CD4-positive, alpha-beta T cell treated with Interleukin-2 at 100 ng/mL for 4 hours (primary cell): ENCODE measurements around the gene BNIP3.
"Not testable (repeated sequence)": the region's sequence is repeated elsewhere in the genome, so short reads cannot be mapped to it uniquely, and the experiment has no call there.

Experiments
- DNase-seq: peaks from one replicate; pipeline ENCODE4 v3.0.0-alpha.2; 2020; ENCODE audit warnings: low spot score

BNIP3 gene

GRCh38 chr10:132001238-132001972, 19.7 kb upstream of the BNIP3 start:
- peak; percentile 17 for DNase-seq

DNA sequence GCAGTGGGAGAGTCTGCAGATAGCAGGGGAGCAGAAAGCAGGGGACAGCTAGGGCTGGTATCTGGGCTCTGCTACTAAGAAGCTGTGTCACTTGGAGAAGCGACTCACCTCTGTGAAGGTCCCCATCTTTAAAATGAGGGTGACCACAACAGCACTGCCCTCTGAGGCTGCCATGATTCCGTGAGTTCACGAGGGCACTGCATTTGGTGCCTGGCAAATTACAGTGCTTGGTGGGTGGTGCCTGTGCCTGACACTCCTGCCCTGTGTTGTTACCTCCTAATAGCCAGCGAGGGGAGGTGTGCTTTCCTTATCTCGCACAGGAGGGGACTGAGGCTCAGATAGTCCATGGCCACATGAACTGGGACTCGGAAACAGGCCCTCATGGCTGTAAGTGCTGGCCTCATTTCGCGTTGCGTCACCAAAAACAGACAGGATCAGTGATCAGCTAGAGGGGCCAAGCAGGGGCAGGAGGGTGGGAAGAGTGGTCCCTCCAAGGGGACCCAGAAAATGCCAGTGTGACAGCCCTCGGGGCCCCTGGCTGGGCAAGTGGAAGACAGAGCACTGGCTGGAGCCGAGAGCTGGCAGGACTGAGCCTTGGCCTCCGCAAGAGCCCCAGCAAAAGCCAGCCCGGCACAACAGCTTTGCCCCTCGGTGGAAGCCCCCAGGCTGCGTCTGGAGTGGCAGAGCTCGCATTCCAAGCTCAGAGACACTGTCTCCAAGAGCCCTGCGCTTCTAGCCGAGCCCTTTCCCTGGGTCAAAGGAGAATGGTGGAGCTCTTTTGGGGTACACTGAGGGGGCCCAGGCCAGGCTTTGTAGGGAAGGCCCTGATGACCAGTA, 17.3 kb upstream of the BNIP3 start:
- no peak for DNase-seq

DNA sequence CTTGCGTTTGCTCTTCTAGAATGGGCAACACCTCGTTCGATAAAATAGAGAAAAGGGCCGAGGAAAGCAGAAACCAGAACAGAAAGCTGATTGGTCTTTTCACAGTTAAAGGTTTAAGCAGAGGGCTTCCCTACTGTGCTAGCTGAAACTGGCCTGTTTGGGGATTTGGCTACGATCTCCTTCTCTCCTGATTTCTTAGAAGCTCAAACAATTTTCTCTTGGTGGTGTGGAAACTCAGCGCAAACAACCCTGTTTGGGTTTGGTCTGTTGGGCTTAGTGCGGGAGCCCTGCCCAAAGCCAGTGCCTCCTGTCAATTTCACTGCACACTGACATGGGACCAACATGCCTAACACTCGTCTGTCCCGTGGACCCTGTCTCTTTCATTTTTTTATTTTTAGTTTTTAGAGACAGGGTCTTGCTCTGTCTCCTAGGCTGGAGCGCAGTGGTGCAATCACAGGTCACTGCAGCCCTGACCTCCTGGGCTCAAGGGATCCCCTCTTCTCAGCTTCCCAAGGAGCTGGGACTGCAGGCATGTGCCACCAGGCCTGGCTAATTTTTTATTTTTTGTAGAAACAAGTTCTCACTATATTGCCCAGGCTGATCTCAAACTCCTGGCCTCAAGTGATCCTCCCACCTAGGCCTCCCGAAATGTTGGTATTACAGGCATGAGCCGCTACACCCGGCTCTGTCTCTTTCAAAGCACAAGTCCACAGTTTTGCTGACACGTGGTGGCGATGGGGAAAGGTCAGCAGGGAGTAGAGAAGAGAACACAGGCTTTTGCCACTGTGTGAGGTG, 16.5 kb upstream of the BNIP3 start:
- DNase-seq, result no peak

DNA sequence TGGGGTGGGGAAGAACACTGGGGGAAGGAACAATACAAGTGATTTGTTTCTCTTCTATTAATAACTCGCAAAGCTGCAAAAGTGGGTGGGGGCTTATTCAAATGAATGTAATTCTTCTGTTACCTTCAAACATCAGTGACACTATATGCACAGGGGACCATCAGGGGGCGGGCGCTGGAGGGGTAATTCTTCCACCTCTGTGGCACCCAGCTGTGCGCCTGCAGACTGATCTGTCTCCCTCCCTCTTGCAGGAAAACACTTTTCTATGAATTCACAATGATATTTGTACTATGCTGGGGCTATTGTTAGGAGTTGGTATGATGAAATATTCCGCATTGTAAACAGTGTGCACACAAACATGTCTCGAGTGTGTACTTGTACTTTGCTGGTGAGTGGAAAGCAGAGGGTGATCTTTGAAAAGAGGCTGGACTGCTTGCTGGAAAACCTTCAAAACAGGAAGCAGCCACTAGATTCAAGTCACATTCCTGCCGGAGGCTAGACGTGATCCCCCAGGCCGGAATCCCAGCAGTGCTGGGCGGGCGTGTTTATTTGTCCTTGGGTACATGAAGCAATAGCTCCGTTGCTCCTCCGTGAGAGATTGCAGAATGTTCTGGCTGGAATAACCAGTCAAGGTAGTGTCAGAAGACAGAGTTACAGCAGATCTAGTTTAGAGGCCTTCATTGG, 15.8 kb upstream of the BNIP3 start:
- no peak for DNase-seq

GRCh38 chr10:131996466-131997365, 15.0 kb upstream of the BNIP3 start:
- no peak for DNase-seq

- no peak for DNase-seq
These were observed 12.7 kb upstream of the BNIP3 start for GRCh38 chr10:131994435-131994834.

- no peak for DNase-seq
These were observed 11.6 kb upstream of the BNIP3 start for GRCh38 chr10:131993275-131993674.

DNA sequence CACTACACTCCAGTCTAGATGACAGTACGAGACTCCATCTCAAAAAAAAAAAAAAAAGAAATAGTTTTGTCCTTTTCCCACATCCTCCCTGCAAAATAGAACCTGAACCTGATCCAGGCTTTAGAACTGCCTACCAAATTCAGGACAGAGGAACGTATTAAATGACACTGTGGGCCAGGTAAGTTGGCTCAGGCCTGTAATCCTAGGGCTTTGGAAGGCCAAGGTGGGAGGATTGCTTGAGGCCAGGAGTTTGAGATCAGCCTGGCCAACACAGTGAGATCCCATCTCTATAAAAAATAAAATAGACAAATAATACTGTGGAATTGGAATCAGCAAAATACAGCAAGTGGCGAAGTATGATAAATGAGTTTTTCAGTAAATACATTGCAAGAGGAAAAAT, 10.0 kb upstream of the BNIP3 start:
- no peak for DNase-seq

DNA sequence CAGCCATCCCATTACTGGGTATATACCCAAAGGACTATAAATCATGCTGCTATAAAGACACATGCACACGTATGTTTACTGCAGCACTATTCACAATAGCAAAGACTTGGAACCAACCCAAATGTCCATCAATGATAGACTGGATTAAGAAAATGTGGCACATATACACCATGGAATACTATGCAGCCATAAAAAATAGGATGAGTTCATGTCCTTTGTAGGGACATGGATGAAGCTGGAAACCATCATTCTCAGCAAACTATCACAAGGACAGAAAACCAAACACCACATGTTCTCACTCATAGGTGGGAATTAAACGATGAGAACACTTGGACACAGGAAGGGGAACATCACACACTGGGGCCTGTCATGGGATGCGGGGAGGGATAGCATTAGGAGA, 6.1 kb upstream of the BNIP3 start:
- not testable (repeated sequence) for DNase-seq

GRCh38 chr10:131987301-131987700, 5.6 kb upstream of the BNIP3 start:
- DNase-seq, result not testable (repeated sequence)

DNA sequence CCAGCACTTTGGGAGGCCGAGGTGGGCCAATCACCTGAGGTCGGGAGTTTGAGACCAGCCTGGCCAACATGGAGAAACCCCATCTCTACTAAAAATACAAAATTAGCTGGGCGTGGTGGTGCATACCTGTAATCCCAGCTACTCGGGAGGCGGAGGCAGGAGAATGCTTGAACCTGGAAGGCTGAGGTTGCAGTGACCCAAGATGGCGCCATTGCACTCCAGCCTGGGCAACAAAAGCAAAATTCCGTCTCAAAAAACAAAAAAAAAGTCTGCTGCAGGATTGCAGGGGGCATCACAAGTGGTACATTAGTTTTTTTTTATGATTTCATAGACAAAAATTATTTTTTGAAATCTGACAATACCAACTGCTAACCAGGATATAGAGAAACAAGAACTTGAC, 5.1 kb upstream of the BNIP3 start:
- not testable (repeated sequence) for DNase-seq

- no peak for DNase-seq
These were observed 2.1 kb upstream of the BNIP3 start for GRCh38 chr10:131983780-131984179.

- DNase-seq, result no peak
These were observed 1.1 kb upstream of the BNIP3 start for GRCh38 chr10:131982796-131983195.

- no peak for DNase-seq
These were observed 548 bp upstream of the BNIP3 start for GRCh38 chr10:131982185-131982756.

- DNase-seq, result no peak
These were observed 828 bp downstream of the BNIP3 start for GRCh38 chr10:131980761-131981428.

DNA sequence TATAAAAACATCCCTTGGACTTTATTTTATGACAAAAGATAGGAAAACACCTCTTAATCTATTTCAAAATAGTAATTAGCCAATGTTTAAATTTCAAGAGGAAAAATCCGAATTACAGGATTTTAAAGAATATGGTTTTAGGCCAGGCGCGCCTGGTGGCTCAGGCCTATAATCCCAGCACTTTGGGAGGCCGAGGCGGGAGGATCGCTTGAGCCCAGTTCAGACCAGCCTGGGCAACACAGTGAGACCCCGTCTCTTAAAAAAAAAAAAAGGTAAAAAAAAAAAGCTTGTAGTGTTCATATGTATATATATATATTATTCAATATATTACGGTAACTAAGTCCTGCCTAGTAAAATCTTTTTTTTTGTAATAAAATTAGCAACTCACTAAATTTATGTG, 1.4 kb downstream of the BNIP3 start:
- no peak for DNase-seq

- no peak for DNase-seq
These were observed 1.9 kb downstream of the BNIP3 start for GRCh38 chr10:131979821-131980270.

DNA sequence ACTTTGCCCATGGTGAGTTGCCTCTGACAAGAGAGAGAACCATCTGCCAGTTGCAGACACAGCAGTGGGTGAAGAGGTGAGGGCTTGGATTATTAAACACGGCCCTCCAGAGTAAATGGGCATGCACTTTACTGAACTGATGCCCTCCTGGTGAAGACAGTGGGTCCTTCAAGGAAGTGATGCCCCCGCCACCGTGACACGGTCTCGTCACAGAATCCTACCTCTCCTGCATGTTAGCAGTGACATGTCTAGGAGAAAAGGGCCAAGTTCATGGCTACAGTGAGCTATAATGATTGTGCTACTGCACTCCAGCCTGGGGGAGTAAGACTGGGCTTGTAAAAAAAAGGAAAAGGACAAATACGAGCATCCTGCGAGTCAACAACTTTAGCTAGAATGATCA, 2.4 kb downstream of the BNIP3 start:
- DNase-seq, result no peak

GRCh38 chr10:131978851-131979250, 2.9 kb downstream of the BNIP3 start:
- no peak for DNase-seq

DNA sequence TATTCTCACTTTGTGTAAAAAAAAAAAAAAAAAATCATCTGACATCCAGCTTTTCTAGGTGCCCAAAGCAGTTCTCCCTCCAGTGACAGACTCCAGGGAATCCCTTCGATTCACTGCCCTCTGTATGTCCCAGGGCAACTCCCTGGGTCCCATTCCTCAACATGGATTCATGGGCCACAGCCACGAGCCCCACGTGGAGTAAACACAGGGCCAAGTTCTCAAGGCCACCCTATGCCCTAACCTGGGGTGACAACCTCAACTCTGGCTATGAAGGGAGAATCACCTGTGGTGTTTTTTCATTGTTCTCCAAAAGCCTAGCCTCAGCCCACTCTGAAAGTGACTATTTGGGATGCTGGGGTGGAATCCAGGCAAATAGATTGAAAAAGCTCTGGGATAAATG, 3.4 kb downstream of the BNIP3 start:
- DNase-seq, result no peak
